H9 (cell line): ENCODE results near the gene ZNF106. TPM values are rescaled to one million over a fixed set of nuclear protein-coding genes. Genes with fewer than 3 reads are reported as not detected.
A peak's percentile ranks its signal among the peaks of the same experiment; 100 is the strongest.

Experiments
- DNase-seq: peaks from one replicate; pipeline ENCODE4 v3.0.0-alpha.2; 2017
- H2AFZ ChIP-seq: one replicate; pipeline ENCODE4 v1.6.1; 2013; ENCODE audit warnings: mild to moderate bottlenecking, low read length, control low read depth, moderate library complexity
- H2AK5ac ChIP-seq: 2 replicates; pipeline ENCODE4 v1.6.1; 2013; ENCODE audit warnings: low read length, control low read depth, mixed read lengths; ENCODE audit not compliant: insufficient read length
- H2BK120ac ChIP-seq: one replicate; pipeline ENCODE4 v1.6.1; 2013; ENCODE audit warnings: low read depth, mild to moderate bottlenecking, low read length, control low read depth, inconsistent platforms; ENCODE audit not compliant: poor library complexity, severe bottlenecking
- H2BK12ac ChIP-seq: 2 replicates; pipeline ENCODE4 v1.6.1; 2013; ENCODE audit warnings: low read length, control low read depth, mixed read lengths, low read depth; ENCODE audit not compliant: insufficient read length
- H2BK15ac ChIP-seq: 2 replicates; pipeline ENCODE4 v1.6.1; 2013; ENCODE audit warnings: low read depth, low read length, control low read depth
- H2BK20ac ChIP-seq: one replicate; pipeline ENCODE4 v1.6.1; 2013; ENCODE audit warnings: low read depth, mild to moderate bottlenecking, low read length, control low read depth, inconsistent platforms; ENCODE audit not compliant: poor library complexity, severe bottlenecking
- H2BK5ac ChIP-seq: 2 replicates; pipeline ENCODE4 v1.6.1; 2013; ENCODE audit warnings: low read length, control low read depth, mixed read lengths; ENCODE audit not compliant: insufficient read length
- H3K14ac ChIP-seq: 2 replicates; pipeline ENCODE4 v1.6.1; 2013; ENCODE audit warnings: low read length, control low read depth; ENCODE audit not compliant: insufficient read depth
- H3K18ac ChIP-seq: 2 replicates; pipeline ENCODE4 v1.6.1; 2013; ENCODE audit warnings: low read depth, mild to moderate bottlenecking, mixed read lengths, low read length, control low read depth; ENCODE audit not compliant: insufficient read length
- H3K23ac ChIP-seq: 2 replicates; pipeline ENCODE4 v1.6.1; 2013; ENCODE audit warnings: low read length, control low read depth, mixed read lengths, low read depth; ENCODE audit not compliant: insufficient read length
- H3K23me2 ChIP-seq: 2 replicates; pipeline ENCODE4 v1.6.1; 2013; ENCODE audit warnings: low read depth, mild to moderate bottlenecking, mixed read lengths, low read length, control low read depth; ENCODE audit not compliant: insufficient read length, poor library complexity, severe bottlenecking
- H3K27ac ChIP-seq: 2 replicates; pipeline ENCODE4 v1.5.1; 2013; ENCODE audit warnings: low read length, control low read depth, mixed read lengths, low read depth; ENCODE audit not compliant: insufficient read length
- H3K27me3 ChIP-seq: 2 replicates; pipeline ENCODE4 v1.6.1; 2013; ENCODE audit warnings: low read length, control low read depth, inconsistent platforms; ENCODE audit not compliant: insufficient read depth
- H3K4ac ChIP-seq: 2 replicates; pipeline ENCODE4 v1.6.1; 2013; ENCODE audit warnings: low read depth, mild to moderate bottlenecking, control low read depth, inconsistent platforms, low read length, moderate library complexity
- H3K4me1 ChIP-seq: 2 replicates; pipeline ENCODE4 v1.6.1; 2013; ENCODE audit warnings: low read length, control low read depth, inconsistent platforms; ENCODE audit not compliant: insufficient read depth
- H3K4me2 ChIP-seq: 2 replicates; pipeline ENCODE4 v1.6.1; 2013; ENCODE audit warnings: low read length, control low read depth, mixed read lengths; ENCODE audit not compliant: insufficient read length, insufficient read depth
- H3K56ac ChIP-seq: 2 replicates; pipeline ENCODE4 v1.6.1; 2013; ENCODE audit warnings: low read depth, mild to moderate bottlenecking, mixed read lengths, low read length, control low read depth; ENCODE audit not compliant: insufficient read length
- H3K79me1 ChIP-seq: 2 replicates; pipeline ENCODE4 v1.6.1; 2013; ENCODE audit warnings: low read depth, mild to moderate bottlenecking, moderate library complexity, low read length, control low read depth, inconsistent platforms; ENCODE audit not compliant: insufficient read depth, poor library complexity, severe bottlenecking
- H3K79me2 ChIP-seq: 2 replicates; pipeline ENCODE4 v1.6.1; 2013; ENCODE audit warnings: low read length, control low read depth, inconsistent platforms; ENCODE audit not compliant: insufficient read depth
- H3K9ac ChIP-seq: 2 replicates; pipeline ENCODE4 v1.6.1; 2013; ENCODE audit warnings: low read length, control low read depth, mixed read lengths; ENCODE audit not compliant: insufficient read length; ENCODE audit errors: extremely low read depth
- H3K9me3 ChIP-seq: one replicate; pipeline ENCODE4 v1.6.1; 2013; ENCODE audit warnings: low read depth, low read length, inconsistent platforms; ENCODE audit not compliant: control insufficient read depth
- H3T11ph ChIP-seq: one replicate; pipeline ENCODE4 v1.6.1; 2013; ENCODE audit warnings: mild to moderate bottlenecking, low read length, control low read depth, inconsistent platforms
- H4K20me1 ChIP-seq: one replicate; pipeline ENCODE4 v1.6.1; 2013; ENCODE audit not compliant: control insufficient read depth, insufficient read length, insufficient read depth
- H4K5ac ChIP-seq: 2 replicates; pipeline ENCODE4 v1.6.1; 2013; ENCODE audit warnings: low read depth, mild to moderate bottlenecking, mixed read lengths, low read length, control low read depth; ENCODE audit not compliant: insufficient read length
- H4K8ac ChIP-seq: replicated peaks from 2 replicates; pipeline ENCODE4 v1.6.1; 2013; ENCODE audit warnings: low read length, control low read depth, mixed read lengths, low read depth; ENCODE audit not compliant: insufficient read length
- H4K91ac ChIP-seq: 2 replicates; pipeline ENCODE4 v1.6.1; 2013; ENCODE audit warnings: low read depth, mild to moderate bottlenecking, moderate library complexity, mixed read lengths, low read length, control low read depth; ENCODE audit not compliant: insufficient read length
- H3K27ac Mint-ChIP-seq, 3 experiments: 2 replicates in 2 of 3; 3 replicates in 1 of 3; pipeline ENCODE4 v1.8.0; 2020 to 2021; ENCODE audit warnings: mixed read lengths in 3 of 3, mild to moderate bottlenecking in 1 of 3, moderate library complexity in 1 of 3
- H3K27me3 Mint-ChIP-seq: 2 replicates; pipeline ENCODE4 v1.8.0; 2021; ENCODE audit warnings: low read depth, mild to moderate bottlenecking, moderate library complexity, mixed read lengths
- H3K36me3 Mint-ChIP-seq, 3 experiments: 2 replicates in 2 of 3; 3 replicates in 1 of 3; pipeline ENCODE4 v1.8.0; 2020 to 2021; ENCODE audit warnings: low read depth in 3 of 3, mixed read lengths in 3 of 3; ENCODE audit not compliant: insufficient read depth in 1 of 3
- H3K4me1 Mint-ChIP-seq, 2 experiments: 2 replicates each; pipeline ENCODE4 v1.8.0; 2020; ENCODE audit warnings: mixed read lengths in 2 of 2
- H3K4me3 Mint-ChIP-seq, 2 experiments: 2 replicates in 1 of 2; 3 replicates in 1 of 2; pipeline ENCODE4 v1.8.0; 2020 to 2021; ENCODE audit warnings: mild to moderate bottlenecking in 2 of 2, mixed read lengths in 2 of 2, moderate library complexity in 1 of 2
- H3K9me3 Mint-ChIP-seq, 2 experiments: 2 replicates in 1 of 2; 3 replicates in 1 of 2; pipeline ENCODE4 v1.8.0; 2020; ENCODE audit warnings: mild to moderate bottlenecking in 2 of 2, mixed read lengths in 2 of 2, moderate library complexity in 1 of 2
- WGBS: extraction: QIAGEN DNeasy Blood & Tissue Kit; methylation state at CpG from one replicate; pipeline ENCODE4 v1.1.7; 2013; ENCODE audit warnings: missing lambda C conversion rate, low lambda C conversion rate, mixed read lengths; ENCODE audit not compliant: insufficient read length; ENCODE audit errors: extremely low coverage; 5-methylcytosine and 5-hydroxymethylcytosine counted together
- total RNA-seq: library from RNA; stranded (reverse); gene quantifications from 2 replicates; pipeline ENCODE4 v1.2.1, GENCODE V29; 2021
- TF ChIP-seq, protein P1 (sequence below): fragments of 200-600 bp; sonication (generic); conservative IDR thresholded peaks from 3 replicates; pipeline ENCODE4 v1.8.0; 2021; ENCODE audit warnings: antibody characterized with exemption, mild to moderate bottlenecking

ZNF106 gene
- total RNA-seq, 1 experiment from 2014 or later, result 55.0 TPM

DNA sequence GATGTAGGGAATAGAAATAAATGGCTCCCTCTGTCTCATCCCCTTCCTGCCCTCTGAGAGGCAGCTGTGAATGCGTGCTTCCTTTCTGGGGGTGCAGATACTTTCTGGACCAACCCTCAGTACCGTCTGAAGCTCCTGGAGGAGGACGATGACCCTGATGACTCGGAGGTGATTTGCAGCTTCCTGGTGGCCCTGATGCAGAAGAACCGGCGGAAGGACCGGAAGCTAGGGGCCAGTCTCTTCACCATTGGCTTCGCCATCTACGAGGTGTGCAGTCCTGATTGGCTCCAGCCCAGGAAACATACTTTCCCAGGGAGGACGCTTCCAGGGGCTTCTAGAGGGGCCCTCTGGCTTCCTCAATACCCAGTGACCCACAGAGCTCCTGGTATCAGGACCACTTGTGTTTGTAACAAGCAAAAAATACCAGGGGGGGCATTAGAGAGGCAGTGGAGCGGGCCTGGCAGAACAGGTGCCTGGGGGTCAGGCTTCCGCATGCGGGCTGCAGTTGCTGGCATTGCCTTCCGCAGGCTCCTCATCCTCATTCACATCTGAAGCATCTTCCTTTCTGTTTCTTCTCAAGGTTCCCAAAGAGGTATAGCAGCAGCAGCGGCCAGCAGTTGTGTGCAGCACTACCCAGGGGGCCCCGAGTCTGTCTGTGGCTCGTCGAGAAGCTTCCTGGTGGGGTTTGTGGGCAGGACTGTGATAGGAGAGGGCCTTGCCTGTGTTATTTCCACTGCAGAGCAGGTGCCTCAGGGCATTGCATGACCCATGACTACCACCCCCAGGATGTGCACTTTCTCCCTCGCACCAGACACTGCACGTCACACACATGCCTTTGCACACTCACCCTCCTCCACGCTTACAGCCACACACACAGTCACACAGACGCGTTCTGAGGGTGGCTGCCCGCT lies 89.1 kb downstream of the ZNF106 start:
- H3K36me3 Mint-ChIP-seq, result no peaks in the 10 kb centered on the region
- Histone ChIP-seq H4K5ac (no peak overlapping the region), H3K23ac (no peak overlapping the region), H2AK5ac (no peak overlapping the region), H3K56ac (no peak overlapping the region), H4K8ac (no peak overlapping the region), H2AFZ (no peak overlapping the region), H2BK15ac (no peak overlapping the region), H3K9ac (no peak overlapping the region), H2BK120ac (no peak overlapping the region), H3K9me3 (no peaks in the 10 kb centered on the region), H3T11ph (no peak overlapping the region), H3K18ac (no peak overlapping the region), H3K27me3 (no peaks in the 10 kb centered on the region), H3K79me2 (no peaks in the 10 kb centered on the region), H3K79me1 (no peaks in the 10 kb centered on the region), H3K4ac (no peak overlapping the region), H3K4me1 (no peaks in the 10 kb centered on the region), H3K27ac (no peak overlapping the region), H3K4me2 (no peak overlapping the region), H4K20me1 (no peaks in the 10 kb centered on the region), H2BK20ac (no peak overlapping the region), H2BK5ac (no peak overlapping the region), H4K91ac (no peak overlapping the region), H3K14ac (no peak overlapping the region), H2BK12ac (no peak overlapping the region), H3K23me2 (no peaks in the 10 kb centered on the region)
- H3K27me3 Mint-ChIP-seq, result no peaks in the 10 kb centered on the region
- H3K4me1 Mint-ChIP-seq, result no peaks in the 10 kb centered on the region
- peak overlapping the region in 2 of 3 experiments; percentile 77 to 81; a peak in 2 of 7 replicates for H3K27ac Mint-ChIP-seq
- DNase-seq, result no peak
- no CpG with 5 or more reads among the region's 24 CpGs for WGBS
- no peaks in the 10 kb centered on the region for H3K9me3 Mint-ChIP-seq
- no peak overlapping the region for H3K4me3 Mint-ChIP-seq
- TF ChIP-seq, protein P1, sequence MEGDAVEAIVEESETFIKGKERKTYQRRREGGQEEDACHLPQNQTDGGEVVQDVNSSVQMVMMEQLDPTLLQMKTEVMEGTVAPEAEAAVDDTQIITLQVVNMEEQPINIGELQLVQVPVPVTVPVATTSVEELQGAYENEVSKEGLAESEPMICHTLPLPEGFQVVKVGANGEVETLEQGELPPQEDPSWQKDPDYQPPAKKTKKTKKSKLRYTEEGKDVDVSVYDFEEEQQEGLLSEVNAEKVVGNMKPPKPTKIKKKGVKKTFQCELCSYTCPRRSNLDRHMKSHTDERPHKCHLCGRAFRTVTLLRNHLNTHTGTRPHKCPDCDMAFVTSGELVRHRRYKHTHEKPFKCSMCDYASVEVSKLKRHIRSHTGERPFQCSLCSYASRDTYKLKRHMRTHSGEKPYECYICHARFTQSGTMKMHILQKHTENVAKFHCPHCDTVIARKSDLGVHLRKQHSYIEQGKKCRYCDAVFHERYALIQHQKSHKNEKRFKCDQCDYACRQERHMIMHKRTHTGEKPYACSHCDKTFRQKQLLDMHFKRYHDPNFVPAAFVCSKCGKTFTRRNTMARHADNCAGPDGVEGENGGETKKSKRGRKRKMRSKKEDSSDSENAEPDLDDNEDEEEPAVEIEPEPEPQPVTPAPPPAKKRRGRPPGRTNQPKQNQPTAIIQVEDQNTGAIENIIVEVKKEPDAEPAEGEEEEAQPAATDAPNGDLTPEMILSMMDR, result no peak
